ENCODE results near the gene GOPC.
A peak's percentile ranks its signal among the peaks of the same experiment; 100 is the strongest.

Gene GOPC

DNA sequence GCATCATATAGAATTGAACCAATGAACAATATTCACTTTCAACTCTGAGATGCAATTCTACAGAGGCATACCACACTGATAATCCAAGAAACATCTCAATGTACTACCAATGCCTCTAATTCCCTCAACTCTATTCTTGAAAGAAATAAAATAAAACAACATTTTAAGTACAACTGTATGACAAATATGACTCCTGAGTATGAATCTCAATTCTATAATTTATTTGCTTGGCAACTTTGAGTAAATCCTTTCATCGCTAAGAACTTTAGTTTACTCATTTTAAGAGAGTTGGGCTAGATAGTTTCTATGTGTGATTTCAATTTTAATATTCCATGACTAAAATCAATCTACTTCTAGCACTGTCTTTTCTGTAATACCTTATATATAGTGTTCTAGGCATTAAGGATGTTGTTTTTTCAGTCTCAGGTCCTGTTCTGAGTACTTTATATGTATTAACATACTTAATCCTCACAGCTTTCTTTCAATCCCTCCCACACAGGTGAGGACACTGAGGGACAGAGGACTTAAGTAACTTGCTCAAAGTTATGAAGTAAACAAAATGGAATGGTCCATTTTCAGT lies 33.4 kb downstream of the GOPC start:
- H3K9me3 Mint-ChIP-seq: no peaks in the 10 kb centered on the region
- H3K27me3 Mint-ChIP-seq (ENCODE audit: low read depth): no peaks in the 10 kb centered on the region
- H3K4me3 Mint-ChIP-seq: no peak overlapping the region
- H3K36me3 Mint-ChIP-seq (ENCODE audit: low read depth): peaks cover 33% of the 10 kb centered on the region
- H3K4me1 Mint-ChIP-seq (ENCODE audit: low read depth): peaks cover 9% of the 10 kb centered on the region
- H3K27ac Mint-ChIP-seq: no peak overlapping the region

DNA sequence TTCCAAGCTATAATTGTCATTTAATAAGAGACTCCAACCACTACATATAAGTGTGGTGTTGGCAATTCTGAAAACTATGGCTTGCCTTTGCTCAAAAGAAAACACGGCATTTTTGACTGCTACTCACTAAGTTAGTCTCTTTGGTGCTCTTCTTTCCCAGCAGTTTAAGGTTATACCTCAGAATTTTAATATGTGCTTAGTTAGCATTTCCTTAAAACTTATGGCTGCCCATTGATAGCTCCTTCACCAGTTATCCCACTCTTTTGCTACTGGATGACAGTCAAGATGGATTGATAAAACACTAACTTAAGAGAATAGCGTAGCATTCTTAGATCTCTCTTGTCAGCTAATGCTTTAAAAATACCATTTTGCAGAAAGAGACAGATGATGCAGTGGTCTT lies 34.1 kb downstream of the GOPC start:
- H3K4me1 Mint-ChIP-seq (ENCODE audit: low read depth): peaks cover 9% of the 10 kb centered on the region
- no peak overlapping the region for H3K27ac Mint-ChIP-seq
- H3K4me3 Mint-ChIP-seq: no peak overlapping the region
- H3K9me3 Mint-ChIP-seq: no peaks in the 10 kb centered on the region
- H3K27me3 Mint-ChIP-seq (ENCODE audit: low read depth): no peaks in the 10 kb centered on the region
- peaks cover 29% of the 10 kb centered on the region for H3K36me3 Mint-ChIP-seq (ENCODE audit: low read depth)

DNA sequence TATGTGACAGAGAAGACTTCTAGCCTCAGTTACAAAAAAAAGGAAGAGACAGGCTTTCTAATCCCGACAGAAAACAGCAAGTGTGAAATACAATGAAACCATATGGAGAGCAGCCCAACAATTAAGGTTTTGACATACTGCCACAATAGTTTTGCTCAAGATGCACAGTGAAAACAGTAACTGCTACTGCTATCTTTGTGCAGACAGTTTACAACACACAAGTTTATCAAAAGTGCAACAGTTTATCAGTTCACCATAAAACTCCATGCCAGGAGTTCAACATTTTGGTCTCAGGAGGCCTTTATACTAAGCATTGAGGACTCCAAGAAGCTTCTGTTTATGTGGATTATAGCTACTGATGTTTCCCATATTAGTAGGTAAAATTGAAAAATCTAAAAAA lies 37.6 kb downstream of the GOPC start:
- Mint-ChIP-seq H3K36me3 (ENCODE audit: low read depth) (peaks cover 17% of the 10 kb centered on the region), H3K4me3 (no peak overlapping the region), H3K9me3 (no peaks in the 10 kb centered on the region), H3K4me1 (ENCODE audit: low read depth) (no peaks in the 10 kb centered on the region), H3K27ac (no peak overlapping the region), H3K27me3 (ENCODE audit: low read depth) (no peaks in the 10 kb centered on the region)

DNA sequence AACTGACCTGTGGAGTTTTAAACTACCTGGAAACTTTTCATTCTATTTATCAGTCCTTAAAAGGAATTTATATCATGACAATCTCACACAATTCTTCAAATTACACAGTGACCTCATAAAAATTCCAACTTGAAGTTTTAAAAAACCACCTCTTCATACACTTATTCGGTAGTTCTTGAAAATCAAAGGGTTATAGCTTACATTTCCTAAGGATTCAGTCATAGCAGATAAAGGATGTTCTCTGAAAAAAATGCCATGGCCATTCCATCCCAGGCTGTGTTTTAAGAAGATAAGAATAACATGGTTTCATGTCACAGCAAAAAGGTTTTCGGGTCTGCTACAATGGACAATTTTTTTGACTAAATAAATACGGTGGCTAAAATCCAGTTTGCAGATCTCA lies 41.2 kb downstream of the GOPC start:
- no peaks in the 10 kb centered on the region for H3K9me3 Mint-ChIP-seq
- no peaks in the 10 kb centered on the region for H3K27me3 Mint-ChIP-seq (ENCODE audit: low read depth)
- peaks cover 5% of the 10 kb centered on the region for H3K36me3 Mint-ChIP-seq (ENCODE audit: low read depth)
- H3K4me3 Mint-ChIP-seq: no peak overlapping the region
- H3K4me1 Mint-ChIP-seq (ENCODE audit: low read depth): no peaks in the 10 kb centered on the region
- H3K27ac Mint-ChIP-seq: no peak overlapping the region

DNA sequence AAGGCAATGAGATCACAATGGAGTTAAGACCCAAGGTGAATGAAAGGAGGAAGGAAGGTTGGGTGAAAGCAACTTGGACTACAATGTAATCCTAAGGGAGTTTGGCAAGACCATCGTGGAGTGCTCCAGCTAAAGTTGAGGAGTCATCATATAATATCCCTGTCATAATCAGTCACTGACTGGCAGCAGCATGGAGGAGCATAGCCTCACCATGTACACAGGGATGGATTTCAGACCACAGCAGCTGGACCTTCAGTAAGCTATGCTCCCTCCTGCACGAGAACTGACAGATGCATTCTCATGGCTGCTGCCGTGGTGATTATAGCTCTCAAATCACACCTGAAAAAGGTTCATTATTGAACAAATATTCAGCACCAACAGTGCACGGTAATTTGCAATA lies 43.0 kb downstream of the GOPC start:
- Mint-ChIP-seq H3K27ac (no peak overlapping the region), H3K36me3 (ENCODE audit: low read depth) (peaks cover 5% of the 10 kb centered on the region), H3K4me3 (no peak overlapping the region)

DNA sequence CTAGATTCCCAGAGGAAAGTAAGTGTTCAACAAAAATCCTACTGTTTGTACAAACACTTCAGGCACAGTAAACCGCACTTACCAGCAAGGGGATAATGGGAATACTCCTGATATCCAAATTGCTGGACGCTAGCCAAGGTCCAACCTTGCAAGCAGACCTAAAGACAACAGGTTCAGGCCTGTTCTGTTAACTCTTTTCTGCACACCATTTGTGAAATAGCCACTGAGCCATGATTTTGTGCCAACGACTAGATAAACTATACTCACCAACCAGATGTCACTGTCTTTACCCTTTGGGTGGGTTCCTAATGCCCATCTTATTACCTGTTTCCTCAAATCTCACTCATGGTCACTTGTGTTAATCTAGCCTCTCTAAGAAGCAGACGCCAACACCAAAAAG lies 43.5 kb downstream of the GOPC start:
- H3K27ac Mint-ChIP-seq: no peak overlapping the region
- no peaks in the 10 kb centered on the region for H3K4me1 Mint-ChIP-seq (ENCODE audit: low read depth)
- no peaks in the 10 kb centered on the region for H3K9me3 Mint-ChIP-seq
- no peak overlapping the region for H3K4me3 Mint-ChIP-seq
- peaks cover 5% of the 10 kb centered on the region for H3K36me3 Mint-ChIP-seq (ENCODE audit: low read depth)
- peaks cover 5% of the 10 kb centered on the region for H3K27me3 Mint-ChIP-seq (ENCODE audit: low read depth)

More for the DNA sequence above, 43.0 kb downstream of the GOPC start:
- Mint-ChIP-seq H3K27me3 (ENCODE audit: low read depth) (peaks cover 5% of the 10 kb centered on the region), H3K9me3 (no peaks in the 10 kb centered on the region), H3K4me1 (ENCODE audit: low read depth) (no peaks in the 10 kb centered on the region)

DNA sequence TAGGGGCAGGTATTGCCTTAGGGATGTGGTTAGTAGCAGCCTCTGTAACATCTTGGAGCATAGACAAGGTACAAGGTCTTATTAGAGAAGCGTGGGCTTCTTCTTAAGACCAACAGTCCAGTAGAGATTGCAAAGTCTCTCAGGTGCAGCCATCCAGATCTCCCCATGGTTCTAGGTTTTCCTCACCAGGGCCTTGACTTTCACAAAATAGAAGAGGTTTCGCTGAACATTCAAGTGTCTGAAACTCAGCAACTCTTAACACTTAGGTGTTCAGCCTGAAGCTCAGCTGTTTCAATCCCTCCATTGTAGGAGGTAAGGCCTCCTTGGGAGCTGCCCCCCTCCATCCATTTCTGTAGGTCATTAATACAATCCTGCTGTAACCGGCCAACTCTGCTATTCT lies 44.4 kb downstream of the GOPC start:
- no peak overlapping the region for H3K27ac Mint-ChIP-seq
- no peak overlapping the region for H3K4me3 Mint-ChIP-seq
- H3K4me1 Mint-ChIP-seq (ENCODE audit: low read depth): no peaks in the 10 kb centered on the region
- H3K9me3 Mint-ChIP-seq: no peaks in the 10 kb centered on the region
- H3K36me3 Mint-ChIP-seq (ENCODE audit: low read depth): peaks cover 5% of the 10 kb centered on the region
- peaks cover 5% of the 10 kb centered on the region for H3K27me3 Mint-ChIP-seq (ENCODE audit: low read depth)

DNA sequence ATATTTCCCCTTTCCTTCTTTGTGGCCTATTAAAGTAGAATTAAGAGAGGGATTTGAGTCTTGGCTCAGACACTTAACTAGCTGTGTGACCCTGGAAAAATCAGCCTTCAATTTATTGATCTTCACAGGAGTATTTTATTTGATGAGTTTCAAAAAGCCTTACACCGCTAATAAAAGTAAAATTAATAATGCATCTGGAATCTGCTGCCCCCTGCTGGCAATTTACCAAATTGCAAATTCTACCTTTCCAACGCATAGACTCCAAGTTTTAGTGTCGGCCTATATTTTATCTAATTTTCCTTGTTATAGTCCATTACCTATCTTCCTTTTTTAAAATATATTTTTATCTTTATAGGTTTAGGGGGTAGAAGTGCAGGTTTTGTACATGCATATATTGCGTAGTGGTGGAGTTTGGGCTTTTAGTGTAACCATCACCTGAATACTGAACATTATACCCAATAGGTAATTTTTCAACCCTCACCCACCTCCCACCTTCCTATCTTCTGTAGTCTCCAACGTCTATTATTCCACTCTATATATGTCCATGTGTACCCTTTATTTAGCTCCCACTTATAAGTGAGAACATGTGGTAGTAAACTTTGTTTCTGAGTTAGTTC lies 46.3 kb downstream of the GOPC start:
- no peaks in the 10 kb centered on the region for H3K4me1 Mint-ChIP-seq (ENCODE audit: low read depth)
- H3K4me3 Mint-ChIP-seq: no peak overlapping the region
- no peaks in the 10 kb centered on the region for H3K9me3 Mint-ChIP-seq
- no peak overlapping the region for H3K27ac Mint-ChIP-seq
- peaks cover 5% of the 10 kb centered on the region for H3K27me3 Mint-ChIP-seq (ENCODE audit: low read depth)
- no peaks in the 10 kb centered on the region for H3K36me3 Mint-ChIP-seq (ENCODE audit: low read depth)

DNA sequence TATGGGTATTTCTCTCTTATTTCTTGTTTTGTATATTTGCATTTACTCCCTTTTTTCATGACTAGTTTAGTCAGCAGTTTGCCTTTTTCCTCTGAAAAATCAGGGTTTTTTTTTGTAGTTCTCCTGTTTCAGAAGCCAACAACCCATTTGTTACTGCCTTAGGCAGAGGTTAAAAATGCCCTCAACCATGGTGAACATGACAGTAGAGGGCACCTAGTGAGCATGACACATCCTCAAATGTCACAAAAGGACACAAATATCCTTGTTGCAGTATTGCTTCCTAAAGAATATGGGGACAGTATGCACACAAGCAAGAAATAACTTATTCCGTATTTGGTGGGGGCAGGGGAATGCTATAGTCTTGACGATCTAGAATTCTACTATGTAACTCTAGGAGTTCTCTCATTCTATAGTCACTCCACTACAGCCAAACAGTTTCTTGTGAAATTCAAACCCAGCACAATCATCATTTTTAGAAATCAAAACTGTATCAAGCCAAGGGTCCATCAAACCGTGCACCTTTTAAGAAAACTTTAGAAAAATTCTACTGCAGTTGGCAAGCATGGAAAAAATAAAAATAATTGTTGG lies 47.0 kb downstream of the GOPC start:
- no peak overlapping the region for H3K27ac Mint-ChIP-seq
- peaks cover 6% of the 10 kb centered on the region for H3K4me1 Mint-ChIP-seq (ENCODE audit: low read depth)
- H3K4me3 Mint-ChIP-seq: no peak overlapping the region
- no peaks in the 10 kb centered on the region for H3K36me3 Mint-ChIP-seq (ENCODE audit: low read depth)
- H3K27me3 Mint-ChIP-seq (ENCODE audit: low read depth): peaks cover 5% of the 10 kb centered on the region
- no peaks in the 10 kb centered on the region for H3K9me3 Mint-ChIP-seq

DNA sequence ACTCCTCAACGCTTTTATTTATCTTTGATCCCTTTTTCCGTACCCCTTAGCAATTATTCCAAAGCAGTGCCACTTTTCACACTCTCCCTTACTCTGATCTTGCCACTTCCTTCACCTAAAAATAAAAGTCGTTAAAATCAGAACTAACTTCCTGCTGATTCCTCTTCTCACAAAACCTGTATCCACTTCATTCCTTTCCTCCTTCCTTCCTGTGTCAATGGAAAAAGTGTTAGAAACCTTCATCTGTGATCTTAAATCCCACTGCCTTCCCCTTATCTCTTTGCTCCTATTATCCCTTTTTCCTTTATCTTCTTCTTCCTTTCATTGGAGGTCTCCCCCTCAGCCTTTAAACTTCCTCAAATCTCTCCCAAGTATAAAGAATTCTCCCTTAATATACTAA lies 49.2 kb downstream of the GOPC start:
- H3K4me3 Mint-ChIP-seq: no peak overlapping the region
- H3K27me3 Mint-ChIP-seq (ENCODE audit: low read depth): peaks cover 5% of the 10 kb centered on the region
- no peaks in the 10 kb centered on the region for H3K9me3 Mint-ChIP-seq
- H3K27ac Mint-ChIP-seq: no peak overlapping the region
- H3K4me1 Mint-ChIP-seq (ENCODE audit: low read depth): peaks cover 24% of the 10 kb centered on the region
- no peaks in the 10 kb centered on the region for H3K36me3 Mint-ChIP-seq (ENCODE audit: low read depth)

DNA sequence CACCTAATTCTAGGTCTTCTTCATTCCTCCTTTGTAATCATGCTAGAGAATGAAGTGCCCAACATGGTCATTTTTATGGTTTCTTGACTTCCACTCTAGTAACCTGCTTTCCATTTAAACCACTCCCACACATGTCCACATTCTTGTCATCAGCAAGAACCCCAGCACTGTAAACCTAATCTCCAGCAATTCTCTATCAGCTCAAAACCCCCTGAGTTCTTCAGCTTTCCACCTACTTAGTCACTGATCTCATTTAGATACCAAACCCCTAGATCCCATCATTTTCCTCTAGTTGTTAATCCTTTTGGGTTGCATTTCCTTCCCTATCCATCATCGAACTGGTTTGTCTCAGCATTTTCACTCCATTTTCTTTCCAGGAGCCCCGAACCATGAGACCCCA lies 49.7 kb downstream of the GOPC start:
- Mint-ChIP-seq H3K4me1 (ENCODE audit: low read depth) (peaks cover 25% of the 10 kb centered on the region), H3K9me3 (no peaks in the 10 kb centered on the region), H3K27ac (no peak overlapping the region), H3K4me3 (no peak overlapping the region), H3K36me3 (ENCODE audit: low read depth) (no peaks in the 10 kb centered on the region), H3K27me3 (ENCODE audit: low read depth) (peaks cover 5% of the 10 kb centered on the region)

DNA sequence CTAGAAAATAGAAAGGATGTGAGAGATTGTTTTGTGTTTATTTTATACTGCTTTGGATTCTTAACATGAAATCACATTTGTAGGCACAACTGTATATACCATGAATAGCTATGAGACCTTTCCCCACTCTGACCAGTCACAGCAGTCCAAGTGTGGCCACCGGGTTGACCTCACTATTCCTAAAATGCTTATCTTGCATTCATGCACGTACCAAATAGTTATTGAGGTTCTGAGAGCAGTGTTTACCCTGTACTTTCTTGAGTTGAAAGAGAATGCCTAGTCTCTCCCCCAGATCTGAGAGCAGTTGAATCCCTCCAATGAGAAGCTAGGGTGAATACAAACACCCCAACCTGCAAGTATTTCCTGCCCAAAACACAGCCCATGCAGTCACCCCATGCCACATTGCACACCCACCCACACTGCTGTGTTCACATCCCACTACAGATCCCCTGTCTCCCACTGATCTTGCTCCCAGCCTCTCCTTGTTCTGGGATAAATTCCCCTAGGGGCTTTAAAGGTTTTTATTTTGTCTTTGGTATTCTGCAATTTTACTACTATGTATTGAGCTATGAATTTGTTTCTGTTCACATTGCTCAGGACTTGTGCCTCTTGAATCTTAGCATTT lies 51.6 kb downstream of the GOPC start:
- Mint-ChIP-seq H3K4me3 (no peak overlapping the region), H3K36me3 (ENCODE audit: low read depth) (peaks cover 3% of the 10 kb centered on the region), H3K27me3 (ENCODE audit: low read depth) (peaks cover 17% of the 10 kb centered on the region), H3K9me3 (no peaks in the 10 kb centered on the region), H3K27ac (no peak overlapping the region), H3K4me1 (ENCODE audit: low read depth) (peaks cover 34% of the 10 kb centered on the region)

DNA sequence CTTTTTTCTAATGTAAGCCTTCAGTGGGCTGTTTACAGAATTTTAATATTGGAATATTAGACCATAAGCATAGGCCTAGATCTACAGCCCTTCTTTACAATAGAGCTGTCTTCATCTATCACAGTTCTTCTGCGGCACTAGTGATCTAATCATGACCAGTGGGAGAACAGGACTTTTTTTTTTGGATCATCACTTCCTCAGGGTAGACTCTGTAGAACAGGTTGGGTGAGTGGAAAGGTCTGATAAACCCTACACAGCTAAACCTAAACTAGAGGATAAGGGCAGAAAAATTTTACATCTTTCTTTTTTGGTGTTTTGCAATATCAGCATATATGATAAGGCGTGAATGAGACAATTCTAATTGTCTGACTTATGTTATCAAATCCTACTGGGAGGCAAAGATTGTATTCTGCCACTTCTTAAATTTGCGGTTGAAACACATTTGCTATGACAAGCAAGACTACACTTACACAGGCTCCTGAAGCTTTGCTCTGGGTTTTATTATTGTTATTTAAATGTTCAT lies 52.2 kb downstream of the GOPC start:
- H3K9me3 Mint-ChIP-seq: no peaks in the 10 kb centered on the region
- no peak overlapping the region for H3K4me3 Mint-ChIP-seq
- H3K27me3 Mint-ChIP-seq (ENCODE audit: low read depth): peaks cover 15% of the 10 kb centered on the region
- H3K4me1 Mint-ChIP-seq (ENCODE audit: low read depth): peaks cover 34% of the 10 kb centered on the region
- H3K27ac Mint-ChIP-seq: no peak overlapping the region
- peaks cover 3% of the 10 kb centered on the region for H3K36me3 Mint-ChIP-seq (ENCODE audit: low read depth)

DNA sequence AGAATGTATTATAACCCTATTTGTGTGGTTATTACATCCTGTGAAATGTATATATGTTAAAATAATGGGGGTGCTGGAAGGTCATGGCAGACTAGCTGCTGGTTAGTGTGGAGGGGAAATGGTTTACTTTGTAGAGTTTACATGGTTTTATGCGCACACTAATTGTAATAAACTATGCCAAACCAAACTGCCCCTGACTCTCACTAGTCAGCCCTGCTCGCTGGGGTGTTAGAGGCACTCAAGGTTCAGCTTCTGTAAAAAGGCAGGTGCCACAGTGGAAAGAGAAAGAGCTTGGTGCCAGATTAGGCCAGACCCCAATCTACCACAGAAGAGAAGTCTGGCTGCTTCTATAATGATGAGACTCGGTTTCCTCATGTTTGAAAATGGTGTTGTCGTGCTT lies 52.7 kb downstream of the GOPC start:
- Mint-ChIP-seq H3K9me3 (no peaks in the 10 kb centered on the region), H3K27ac (peak overlapping the region; percentile 80), H3K4me1 (ENCODE audit: low read depth) (peaks cover 34% of the 10 kb centered on the region), H3K4me3 (peak overlapping the region; percentile 66), H3K36me3 (ENCODE audit: low read depth) (peaks cover 3% of the 10 kb centered on the region), H3K27me3 (ENCODE audit: low read depth) (peaks cover 13% of the 10 kb centered on the region)

DNA sequence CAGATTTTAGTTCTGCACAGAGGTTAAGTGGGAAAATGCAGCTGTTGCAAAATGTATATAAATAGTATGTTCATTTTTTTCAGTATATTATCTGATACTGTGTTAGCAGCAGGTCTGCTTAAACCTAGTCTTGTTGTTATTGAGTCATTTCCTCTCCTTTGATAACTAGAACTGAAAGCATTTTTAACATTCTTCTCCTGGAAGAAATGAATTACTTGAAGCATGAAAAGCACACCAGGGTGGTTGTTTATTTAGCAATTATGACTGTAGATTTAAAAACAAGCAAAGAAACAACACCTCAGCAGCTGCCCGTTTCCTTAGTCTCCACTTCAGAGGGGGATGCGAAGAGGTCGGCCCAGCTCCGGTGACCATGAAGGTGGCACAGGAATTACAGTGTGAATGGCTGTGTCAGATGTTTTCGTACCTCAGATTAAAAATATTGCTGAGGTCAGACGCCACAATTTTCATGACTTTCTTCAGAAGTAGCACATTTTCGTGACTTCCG lies 53.5 kb downstream of the GOPC start:
- Mint-ChIP-seq H3K27me3 (ENCODE audit: low read depth) (peaks cover 13% of the 10 kb centered on the region), H3K4me3 (peak overlapping the region; percentile 66), H3K4me1 (ENCODE audit: low read depth) (peaks cover 34% of the 10 kb centered on the region), H3K27ac (peak overlapping the region; percentile 80), H3K9me3 (no peaks in the 10 kb centered on the region), H3K36me3 (ENCODE audit: low read depth) (peaks cover 3% of the 10 kb centered on the region)
